Left kidney (tissue), 8 donors: ENCODE results near the gene SIM1. TPM values are rescaled to one million over a fixed set of nuclear protein-coding genes. Genes with fewer than 3 reads are reported as not detected.

Experiments used
- DNase-seq: peaks from one replicate; pipeline ENCODE4 v3.0.0-alpha.2; 2013
- long read RNA-seq, 8 donors: transcript quantifications; one replicate each; lab custom pipeline, GENCODE V29; 2026
- polyA plus RNA-seq: library from polyadenylated mRNA; unstranded; fragments of 120-200 nt; gene quantifications from one replicate; pipeline ENCODE4 v1.2.1, GENCODE V29; 2013; ENCODE audit not compliant: insufficient read length

SIM1 gene, protein sequence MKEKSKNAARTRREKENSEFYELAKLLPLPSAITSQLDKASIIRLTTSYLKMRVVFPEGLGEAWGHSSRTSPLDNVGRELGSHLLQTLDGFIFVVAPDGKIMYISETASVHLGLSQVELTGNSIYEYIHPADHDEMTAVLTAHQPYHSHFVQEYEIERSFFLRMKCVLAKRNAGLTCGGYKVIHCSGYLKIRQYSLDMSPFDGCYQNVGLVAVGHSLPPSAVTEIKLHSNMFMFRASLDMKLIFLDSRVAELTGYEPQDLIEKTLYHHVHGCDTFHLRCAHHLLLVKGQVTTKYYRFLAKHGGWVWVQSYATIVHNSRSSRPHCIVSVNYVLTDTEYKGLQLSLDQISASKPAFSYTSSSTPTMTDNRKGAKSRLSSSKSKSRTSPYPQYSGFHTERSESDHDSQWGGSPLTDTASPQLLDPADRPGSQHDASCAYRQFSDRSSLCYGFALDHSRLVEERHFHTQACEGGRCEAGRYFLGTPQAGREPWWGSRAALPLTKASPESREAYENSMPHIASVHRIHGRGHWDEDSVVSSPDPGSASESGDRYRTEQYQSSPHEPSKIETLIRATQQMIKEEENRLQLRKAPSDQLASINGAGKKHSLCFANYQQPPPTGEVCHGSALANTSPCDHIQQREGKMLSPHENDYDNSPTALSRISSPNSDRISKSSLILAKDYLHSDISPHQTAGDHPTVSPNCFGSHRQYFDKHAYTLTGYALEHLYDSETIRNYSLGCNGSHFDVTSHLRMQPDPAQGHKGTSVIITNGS
- polyA plus RNA-seq = 29.8 TPM
- long read RNA-seq, donor 1, transcript SIM1-203 (2 exons, 565 nt) = major isoform, 5 of 7 reads
- long read RNA-seq, donor 1, partial matches to known transcripts = 0 of 7 reads
- long read RNA-seq, donor 1, other reads (novel, unspliced or antisense) = 0 of 7 reads
- long read RNA-seq, donor 2, partial matches to known transcripts = 0 of 6 reads
- long read RNA-seq, donor 2, other reads (novel, unspliced or antisense) = 0 of 6 reads
- long read RNA-seq, donor 3, partial matches to known transcripts = 0 of 1 reads
- long read RNA-seq, donor 3, other reads (novel, unspliced or antisense) = 0 of 1 reads
- long read RNA-seq, donor 4, partial matches to known transcripts = 0 of 1 reads
- long read RNA-seq, donor 4, other reads (novel, unspliced or antisense) = 0 of 1 reads
- long read RNA-seq, donor 5, partial matches to known transcripts = 0 of 3 reads
- long read RNA-seq, donor 5, other reads (novel, unspliced or antisense) = 0 of 3 reads
- long read RNA-seq, donor 6, partial matches to known transcripts = 0 of 4 reads
- long read RNA-seq, donor 6, other reads (novel, unspliced or antisense) = 0 of 4 reads
- long read RNA-seq, donor 7, partial matches to known transcripts = 0 of 5 reads
- long read RNA-seq, donor 7, other reads (novel, unspliced or antisense) = 0 of 5 reads
- long read RNA-seq, donor 8 = 0 reads

DNA sequence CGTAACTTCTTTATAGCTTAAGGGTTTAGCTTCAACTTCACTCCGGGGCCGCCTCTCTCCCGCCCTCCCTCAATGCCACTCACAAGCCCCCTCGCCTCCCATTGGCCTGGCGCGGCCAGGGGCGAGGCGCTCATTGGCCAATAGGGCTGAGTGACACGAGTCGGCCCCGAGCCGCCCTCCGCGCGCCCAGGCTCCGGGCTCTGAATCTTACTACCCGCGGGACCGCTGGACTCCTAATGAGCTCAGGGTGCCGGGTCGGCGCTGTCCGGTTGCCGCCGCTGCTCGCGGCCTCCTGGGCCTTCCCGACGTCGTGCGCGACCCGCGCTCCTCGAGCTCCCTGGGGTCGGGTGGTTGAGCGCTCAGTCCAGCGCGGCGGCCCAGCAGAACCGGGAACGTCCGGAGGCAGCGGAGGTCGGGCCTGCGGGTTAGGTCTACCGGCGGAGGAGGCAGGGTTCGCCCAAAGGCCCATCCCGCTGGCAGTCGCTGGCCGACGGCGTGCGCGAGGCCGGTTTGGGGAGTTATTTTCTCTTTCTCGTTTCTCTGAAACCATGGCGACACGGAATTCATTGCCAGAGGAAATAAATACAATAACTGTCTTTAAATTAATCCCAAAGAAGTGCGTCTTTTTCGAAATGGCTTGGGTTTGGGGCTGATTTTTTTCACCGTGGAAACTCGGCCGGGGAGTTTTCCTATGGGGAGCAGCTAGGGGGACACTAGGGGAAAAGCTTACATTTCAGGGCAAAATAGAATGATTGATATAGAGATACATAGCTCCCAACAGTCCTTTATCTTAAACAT lies at the start of gene SIM1:
Gene SIM1, minus strand, starts transcription at position 19 of the 798 bp plus-strand sequence. CDS start 1,453 bp downstream, outside the sequence.
- peak; percentile 90 for DNase-seq

DNA sequence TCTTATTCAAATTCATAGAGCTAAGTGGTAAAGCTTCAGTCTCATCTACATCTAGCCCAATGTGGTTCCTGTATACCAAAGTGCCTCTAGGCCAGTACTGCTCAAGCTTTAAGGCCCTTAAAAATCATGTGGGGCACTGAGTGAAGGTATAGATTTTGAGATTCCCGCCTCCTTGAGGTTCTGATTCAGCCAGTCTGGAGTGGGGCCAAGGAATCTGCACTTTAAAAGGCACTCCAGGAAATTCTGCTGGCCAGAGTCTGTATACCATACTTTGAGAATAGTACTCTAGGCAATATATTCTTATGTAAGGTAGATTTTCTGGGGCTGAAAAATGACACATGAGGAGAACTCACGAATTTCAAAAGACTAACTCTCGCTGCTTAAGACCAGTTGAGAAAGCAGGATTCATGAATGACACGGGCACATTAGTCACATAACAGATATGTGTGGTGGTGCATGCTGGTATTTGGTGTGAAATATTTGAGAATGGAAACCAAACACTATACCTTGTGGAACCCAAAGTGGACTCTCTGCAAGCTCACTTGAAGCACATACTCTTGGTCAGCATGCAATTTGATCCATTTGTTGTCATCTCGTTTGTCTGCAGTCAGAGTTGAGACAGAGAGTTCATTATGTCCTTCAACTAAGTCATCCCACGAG lies 47.6 kb upstream of the SIM1 start:
- DNase-seq = no peak

DNA sequence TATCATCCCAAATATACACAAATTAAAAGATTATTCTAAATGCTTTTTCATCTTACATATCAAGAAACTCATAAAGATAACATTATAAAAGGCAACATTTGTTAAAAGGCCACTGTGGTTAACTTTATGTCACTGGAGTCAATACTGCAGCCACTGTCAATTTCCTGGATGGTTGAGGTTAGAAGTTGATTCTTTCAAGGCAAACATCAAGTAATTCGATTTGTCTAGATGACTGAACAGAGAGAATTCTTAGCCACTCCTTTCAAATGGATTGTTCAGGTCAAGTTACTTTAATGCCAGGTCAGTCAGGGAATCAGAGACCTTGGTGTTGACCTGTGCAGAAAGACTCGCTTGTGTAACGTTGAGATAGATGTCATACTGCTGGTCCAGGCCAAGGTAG lies 44.4 kb upstream of the SIM1 start:
- DNase-seq = no peak

DNA sequence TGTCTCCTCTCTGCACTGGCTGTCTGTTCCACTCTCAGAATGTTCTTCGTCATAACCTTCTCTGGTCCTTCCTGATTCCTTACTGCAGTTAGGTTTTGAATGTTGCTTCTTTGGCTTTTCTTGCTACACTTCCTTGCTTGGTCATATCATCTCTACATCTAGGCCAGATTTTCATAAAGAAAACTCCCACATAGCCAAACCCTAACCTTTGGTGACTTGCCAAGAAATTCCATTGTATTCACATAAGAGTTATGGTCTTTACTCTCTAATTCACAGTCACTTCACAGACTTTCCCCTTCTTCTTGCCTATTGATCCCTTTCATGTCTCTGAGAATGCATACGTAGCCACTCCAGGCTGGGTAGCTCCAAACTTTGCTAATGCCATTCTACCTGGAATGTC lies 41.9 kb upstream of the SIM1 start:
- no peak for DNase-seq

DNA sequence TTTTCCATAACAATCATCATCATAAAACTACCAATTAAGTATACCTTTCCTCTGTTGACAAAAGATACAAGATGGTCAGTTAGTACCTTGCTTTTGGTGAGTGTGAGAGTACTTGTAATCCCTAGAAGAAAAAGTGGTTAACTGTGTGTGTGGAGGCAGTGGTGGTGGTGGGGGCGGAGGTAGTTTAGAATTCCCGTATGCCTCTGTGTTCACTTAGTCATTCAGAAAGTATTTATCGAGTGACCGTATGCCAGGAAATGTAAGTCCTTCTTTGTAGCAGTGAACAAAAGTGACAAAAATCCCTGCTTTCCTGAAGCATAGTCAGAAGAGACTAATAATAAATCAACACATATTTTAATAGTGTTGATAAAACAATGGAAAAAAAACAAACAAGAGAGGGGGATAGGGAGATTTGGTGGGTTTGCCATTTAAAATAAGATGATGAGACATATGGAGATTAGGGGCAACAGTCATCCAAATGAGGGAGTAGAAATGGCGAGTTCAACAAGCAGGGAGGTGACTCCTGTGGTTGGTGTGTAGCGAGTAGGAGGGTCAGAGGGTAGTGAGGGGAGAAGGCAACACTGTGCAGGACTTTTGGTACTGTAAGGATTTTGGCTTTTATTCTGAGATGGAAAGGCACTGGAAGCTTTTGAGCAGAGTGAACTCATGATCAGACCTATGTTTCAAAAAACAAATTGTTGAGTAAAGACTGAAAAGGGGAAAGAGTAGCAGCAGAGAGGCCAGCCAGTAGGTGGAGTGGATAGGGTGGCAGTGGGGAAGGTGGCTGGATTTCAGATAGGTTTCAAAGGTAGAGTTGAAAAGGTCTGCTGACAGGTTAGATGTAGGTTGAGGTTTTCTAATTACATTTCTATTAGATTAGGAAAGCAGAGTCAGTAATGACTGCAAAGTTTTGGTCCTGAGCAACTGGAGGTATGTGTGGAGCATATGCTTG lies 40.3 kb upstream of the SIM1 start:
- no peak for DNase-seq

DNA sequence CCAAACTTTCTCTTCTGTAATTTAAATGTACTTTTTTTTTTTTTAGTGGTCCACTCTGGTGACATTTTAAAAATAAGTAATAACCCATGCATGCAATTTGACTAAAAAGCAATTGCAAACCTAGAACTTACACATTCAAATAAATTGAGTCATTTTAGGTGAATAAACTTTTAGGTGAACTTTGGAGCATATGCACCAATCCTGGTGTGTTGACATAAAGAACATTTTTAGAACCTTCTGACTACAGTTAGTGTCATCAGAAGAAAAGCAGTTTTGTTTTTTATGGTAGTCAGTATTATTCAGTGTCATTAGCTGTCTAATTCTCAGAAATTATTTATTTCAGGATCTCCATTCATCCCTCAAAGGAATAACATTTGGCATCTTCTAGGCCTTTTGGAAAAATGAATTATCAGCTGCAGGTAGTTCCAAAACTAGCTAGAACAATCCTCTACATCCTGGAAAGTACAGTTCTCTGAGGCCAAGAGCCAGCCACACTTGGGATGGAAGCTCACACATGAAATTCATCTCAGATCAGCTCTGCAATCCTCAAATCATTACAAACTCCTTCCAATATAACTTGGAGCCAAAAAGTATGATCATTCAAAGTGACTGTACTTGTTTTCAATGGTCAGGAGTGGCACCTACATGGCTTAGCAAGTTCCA lies 38.5 kb upstream of the SIM1 start:
- DNase-seq = no peak

DNA sequence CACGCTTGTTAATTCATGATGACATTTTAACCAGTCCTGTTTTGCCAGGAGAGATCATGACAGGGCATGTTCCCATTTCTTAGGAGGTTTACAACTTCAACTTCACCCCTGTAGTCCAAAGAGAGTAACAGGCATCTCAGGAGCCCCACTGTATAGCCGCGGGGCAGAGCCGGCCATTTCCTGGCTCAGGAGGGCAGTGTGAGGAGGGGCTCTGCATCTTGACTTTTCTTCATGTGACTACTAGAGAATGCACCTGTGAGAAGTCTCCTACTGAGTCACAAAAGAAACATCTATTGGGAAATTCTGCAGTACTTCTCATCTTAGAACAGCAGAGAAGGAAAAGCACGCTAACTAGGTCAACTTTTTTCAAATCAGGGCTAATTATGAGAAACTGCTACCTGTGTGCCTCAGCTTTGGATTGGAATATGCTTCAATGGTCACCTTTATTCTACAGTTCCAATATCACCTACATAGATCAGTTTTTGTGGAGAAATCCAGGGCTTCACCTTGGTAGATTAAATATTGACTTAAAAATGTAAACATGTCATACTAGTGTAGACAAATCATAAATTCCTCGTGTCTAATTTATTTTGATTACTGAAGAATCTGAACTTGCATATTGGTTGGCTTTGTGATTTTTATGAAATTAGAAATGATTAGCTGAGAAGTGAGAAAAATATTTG lies 28.6 kb upstream of the SIM1 start:
- DNase-seq = no peak

DNA sequence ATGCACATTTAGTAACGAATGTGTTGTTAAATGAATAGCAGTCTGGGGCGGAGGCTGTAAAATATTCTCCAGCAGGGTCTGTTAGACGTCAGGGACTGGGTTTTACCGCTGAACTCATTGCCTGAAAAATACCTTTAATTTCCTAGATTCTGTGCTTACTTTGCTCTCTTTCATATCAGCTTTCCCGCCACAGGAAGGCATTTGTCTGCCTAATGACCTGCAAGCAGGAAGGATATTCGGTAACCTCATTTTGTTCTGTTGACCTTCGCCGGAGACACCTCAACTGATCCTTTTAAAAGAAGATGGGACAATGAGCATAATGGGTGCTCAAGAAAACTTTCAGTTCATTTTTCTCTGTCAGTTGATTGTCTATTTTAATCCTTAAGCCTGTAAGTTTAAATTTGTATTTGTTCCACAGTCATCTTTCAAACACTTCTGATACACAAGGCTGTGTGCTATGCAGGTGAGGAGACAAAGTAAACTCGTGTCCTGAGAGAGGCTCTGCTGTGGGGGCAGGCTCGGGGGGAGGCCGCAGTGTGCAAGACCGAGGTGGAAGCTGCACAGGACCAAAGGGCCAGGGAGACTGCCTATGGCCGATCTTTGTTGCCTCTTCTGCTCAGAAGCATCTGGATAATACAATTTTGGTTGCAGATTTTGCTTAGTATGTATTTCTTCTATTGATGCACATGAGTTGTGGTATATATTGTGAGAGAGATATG lies 27.4 kb upstream of the SIM1 start:
- no peak for DNase-seq

DNA sequence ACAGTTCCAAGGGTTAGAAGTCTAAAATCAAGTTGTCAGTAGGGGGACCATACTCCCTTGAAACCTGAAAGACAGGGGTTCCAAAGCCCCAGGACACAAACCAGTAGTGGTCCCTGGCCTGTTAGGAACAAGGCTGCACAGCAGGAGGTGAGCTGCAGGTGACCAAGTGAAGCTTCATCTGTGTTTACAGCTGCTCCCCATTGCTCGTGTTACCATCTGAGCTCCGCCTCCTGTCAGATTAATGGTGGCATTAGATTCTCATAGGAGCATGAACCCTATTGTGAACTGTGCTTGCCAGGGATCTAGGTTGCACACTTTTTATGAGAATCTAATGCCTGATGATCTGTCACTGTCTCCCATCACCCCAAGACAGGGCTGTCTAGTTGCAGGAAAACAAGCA lies 25.3 kb upstream of the SIM1 start:
- no peak for DNase-seq

DNA sequence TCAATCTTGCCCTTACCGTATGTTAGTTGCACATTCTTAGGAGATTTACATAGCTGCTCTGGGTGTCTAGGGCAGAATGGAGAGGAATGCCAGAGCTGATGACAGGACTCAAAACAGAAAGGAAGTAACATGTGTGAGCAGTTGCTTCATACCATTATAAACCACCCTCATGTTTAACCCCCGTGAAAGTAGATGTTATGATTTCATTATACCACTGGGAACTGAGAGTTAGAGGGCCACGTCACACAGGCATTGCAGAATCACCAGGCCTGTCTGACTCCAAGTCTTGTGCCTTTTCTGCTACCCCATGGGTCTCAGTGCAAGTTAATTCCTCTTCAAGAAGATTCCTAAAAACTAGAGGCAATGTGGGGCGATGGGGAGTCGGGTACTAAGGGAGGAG lies 23.5 kb upstream of the SIM1 start:
- no peak for DNase-seq

DNA sequence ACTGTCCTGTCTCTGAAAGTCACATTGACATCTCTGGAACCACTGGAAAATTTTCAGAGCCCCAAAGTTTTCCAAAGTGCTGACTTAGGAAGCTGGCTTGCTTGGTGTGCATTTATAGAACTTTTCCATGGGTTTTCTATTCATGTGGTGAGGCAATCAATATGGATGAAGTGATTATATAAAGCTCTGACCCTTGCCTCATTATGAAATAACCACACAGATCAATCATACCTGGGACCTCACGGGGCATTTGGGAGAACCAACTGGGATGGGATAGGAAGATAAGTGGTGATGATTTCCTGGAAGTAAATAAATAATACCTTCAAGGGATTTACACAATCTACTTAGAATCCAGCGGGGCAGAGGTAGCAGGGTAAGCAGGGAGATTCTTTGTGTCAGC lies 22.9 kb upstream of the SIM1 start:
- DNase-seq = no peak

DNA sequence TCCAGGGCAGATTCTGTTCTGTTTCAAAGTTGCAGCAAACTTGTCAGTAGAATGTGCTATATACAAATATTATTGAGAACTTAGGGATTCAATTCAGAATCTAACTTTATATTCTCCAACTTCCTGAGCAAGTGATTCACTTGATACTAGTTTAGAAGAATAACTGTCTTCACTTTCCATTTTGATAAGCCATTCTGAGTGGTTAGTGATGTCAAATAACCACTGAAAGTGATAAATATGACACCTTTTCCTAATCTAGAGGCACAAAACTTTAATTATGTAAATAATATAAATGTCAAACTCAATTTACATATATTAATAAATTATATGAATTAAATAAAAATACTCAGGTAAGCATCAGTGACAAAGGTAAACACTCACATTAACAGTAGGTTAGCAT lies 20.5 kb upstream of the SIM1 start:
- no peak for DNase-seq

DNA sequence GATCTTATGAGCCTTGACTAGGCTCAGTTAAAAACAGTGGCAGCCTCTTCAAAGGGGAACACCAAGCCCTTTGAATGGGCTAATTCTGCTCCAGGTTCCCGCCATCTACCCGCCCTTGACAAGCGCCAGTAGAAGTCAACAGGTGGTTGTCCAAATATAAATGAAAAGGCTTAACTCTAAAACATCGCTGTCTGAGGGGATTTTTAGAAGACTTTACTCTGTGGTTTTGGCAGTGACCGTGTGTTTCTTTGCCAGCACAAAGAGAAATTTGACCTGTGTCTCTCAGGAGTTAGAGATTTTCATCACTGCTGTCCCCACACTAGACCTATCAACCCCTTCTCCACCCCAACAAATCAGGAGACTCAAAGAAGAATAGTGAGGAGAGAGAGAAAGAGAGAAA lies 19.8 kb upstream of the SIM1 start:
- no peak for DNase-seq

DNA sequence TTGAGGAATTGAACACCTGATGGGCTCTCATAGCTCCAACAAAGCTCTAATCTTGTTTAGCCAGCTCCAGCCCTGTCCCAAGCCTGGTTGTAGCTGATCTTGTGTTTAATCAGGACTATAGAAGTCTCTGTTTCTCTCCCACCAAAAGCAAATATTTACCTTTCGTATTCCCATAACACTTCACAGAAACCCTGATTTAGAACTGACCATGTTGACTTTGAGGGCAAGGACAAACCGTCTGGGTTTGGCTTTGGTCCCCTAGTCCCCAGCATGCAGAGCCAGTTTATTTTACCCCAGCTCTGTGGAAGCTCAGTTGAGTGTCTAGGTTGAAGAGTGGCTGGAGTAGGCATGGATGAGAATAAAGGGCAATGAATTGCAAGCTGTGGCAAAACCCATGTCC lies 18.0 kb upstream of the SIM1 start:
- DNase-seq = no peak

DNA sequence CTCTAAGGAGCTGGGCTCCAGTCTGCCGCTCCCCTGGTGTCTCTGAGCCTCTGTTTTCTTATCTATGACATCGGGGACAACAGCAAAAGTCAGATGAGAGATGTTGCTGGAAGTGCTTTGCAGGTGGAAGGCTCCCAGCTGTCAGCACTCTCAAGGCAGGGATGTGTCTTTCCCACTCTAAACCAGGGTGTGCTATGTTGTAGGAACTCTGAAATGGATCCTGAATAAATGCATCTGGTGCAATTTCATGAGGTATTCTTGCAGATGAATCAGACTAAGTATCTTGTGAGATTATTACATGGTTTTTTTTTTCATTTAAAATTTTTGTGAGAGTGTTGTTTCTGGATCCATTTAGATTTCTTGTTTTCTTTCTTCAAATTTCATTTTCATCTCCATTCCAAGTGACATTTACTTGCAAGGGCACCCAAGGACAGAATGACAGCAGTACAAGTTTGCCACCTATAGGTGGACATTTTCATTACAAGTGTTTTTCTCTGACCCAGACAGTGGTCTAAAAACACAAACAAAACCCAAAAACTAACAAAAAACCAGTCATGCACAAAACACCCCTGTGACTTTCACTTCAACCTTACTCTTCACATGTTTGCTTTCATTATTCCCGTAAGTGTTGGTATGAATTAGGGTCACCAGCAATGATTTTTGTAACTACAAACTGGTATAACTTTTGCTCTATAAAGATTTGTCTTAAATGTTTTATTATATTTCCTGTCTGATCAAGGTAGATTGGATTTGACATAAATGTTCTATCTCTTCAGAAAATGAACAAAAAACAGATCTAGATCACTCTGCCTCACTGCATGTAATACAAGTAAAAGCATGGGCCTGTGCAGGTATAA lies 14.7 kb upstream of the SIM1 start:
- DNase-seq = peak; percentile 45

DNA sequence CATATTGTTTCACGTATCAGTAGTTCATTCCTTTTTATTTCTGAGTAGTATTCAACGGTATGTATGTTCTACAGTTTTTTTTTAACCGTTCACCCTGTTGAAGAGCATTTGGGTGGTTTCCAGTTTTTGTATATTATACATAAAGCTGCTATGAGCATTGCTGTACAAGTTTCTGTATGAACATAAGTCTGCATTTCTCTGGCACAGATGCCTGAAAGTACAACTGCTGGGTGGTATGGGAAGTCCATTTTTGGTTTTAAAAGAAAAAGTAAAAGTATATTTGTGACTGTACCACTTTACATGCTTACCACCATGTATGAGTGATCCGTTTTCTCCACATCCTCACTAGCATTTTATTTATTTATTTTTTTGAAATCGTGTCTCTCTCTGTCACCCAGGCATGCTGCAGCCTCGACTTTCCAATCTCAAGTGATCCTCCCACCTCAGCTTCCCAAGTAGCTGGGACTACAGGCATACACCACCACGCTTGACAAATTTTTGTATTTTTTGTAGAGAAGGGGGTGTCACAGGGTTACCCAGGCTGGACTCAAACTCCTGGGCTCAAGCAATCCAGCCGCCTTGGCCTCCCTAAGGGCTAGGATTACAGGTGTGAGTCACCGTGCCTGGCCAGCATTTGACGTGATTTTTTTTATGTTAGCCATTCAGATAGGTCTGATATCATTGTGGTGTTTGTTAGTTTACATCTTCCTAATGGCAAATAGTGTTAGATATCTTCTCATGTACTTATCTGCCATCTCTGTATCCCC lies 11.0 kb upstream of the SIM1 start:
- no peak for DNase-seq
